ENCODE measurements around the gene ATP2B2. TPM values are rescaled to one million over a fixed set of nuclear protein-coding genes. Genes with fewer than 3 reads are reported as not detected.

The ATP2B2 gene
- total and polyA plus RNA-seq, 7 donors: 0.08 to 6.5 (median 0.77) TPM

DNA sequence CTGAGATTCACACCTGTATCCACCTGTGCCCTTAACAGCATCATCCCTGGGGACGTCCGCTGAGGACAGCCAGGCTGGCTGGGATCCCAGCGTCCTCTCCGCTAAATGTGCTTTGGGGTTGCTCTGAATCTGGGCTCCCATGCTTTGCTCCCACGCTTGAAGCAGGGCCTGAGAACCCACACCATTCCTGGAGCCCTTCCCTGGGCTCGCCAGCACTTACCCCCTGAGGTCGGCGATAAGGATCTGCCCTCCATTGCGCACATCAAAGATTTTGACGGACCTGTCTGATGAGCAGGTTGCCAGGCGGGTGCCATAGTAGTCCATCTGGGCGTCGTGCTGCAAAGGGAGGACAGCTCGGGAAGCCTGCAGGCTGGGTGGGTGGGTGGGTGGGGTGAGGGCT lies 190.3 kb downstream of the ATP2B2 start:
- 89 to 91% (median 90%) methylated on average over 14 of the region's 14 CpGs for WGBS, 3 donors
- intact Hi-C loops (cut with DNase I): no loop called here
- Histone ChIP-seq H3K4me3 (no peak overlapping the region), H3K4me1 (peaks cover 17% of the 10 kb centered on the region), H3K27me3 (ENCODE audit: insufficient read depth in 3 of 3, low read length in 2 of 3) (no peaks in the 10 kb centered on the region), H3K27ac (no peak overlapping the region), H3K36me3 (ENCODE audit: insufficient read depth in 1 of 2, low read depth in 1 of 2) (peaks cover 13 to 91% of the 10 kb centered on the region in 2 donors), H3K9me3 (no peaks in the 10 kb centered on the region)
- DNase-seq (no peak), ATAC-seq (no peak)
- no peak for TF ChIP-seq CTCF (IDR thresholded peaks at IDR 0.05)

DNA sequence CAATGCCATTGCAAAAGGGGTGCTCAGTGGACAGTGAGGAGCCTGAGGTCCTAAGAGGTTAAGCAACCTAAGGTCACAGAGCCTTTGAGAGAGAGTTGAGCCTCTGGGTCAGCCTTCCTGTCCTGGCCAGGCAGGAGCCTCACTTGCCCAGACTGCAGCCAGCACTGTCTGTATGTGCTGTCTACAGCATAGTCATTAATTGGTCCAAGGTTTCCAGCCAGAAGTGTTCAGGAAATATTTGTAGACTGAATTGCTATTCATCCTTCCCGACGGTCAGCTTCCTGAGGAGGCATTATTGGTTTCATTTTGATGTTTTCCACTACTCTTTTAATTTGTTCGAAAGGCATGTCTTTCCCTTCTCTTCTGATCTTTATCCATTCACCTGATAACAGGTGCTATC lies 192.5 kb downstream of the ATP2B2 start:
- no peak overlapping the region for H3K27ac ChIP-seq
- TF ChIP-seq CTCF (IDR thresholded peaks at IDR 0.05): no peak
- WGBS, 3 donors: 65 to 75% (median 73%) methylated on average over 3 of the region's 3 CpGs
- intact Hi-C loops (cut with DNase I): no loop called here
- H3K36me3 ChIP-seq (ENCODE audit: insufficient read depth in 1 of 2, low read depth in 1 of 2): peaks cover 11 to 96% of the 10 kb centered on the region in 2 donors
- H3K27me3 ChIP-seq (ENCODE audit: insufficient read depth in 3 of 3, low read length in 2 of 3): no peaks in the 10 kb centered on the region
- no peak overlapping the region for H3K4me3 ChIP-seq
- no peaks in the 10 kb centered on the region for H3K9me3 ChIP-seq
- H3K4me1 ChIP-seq: peaks cover 2% of the 10 kb centered on the region
- no peak for ATAC-seq
- DNase-seq: no peak

GRCh38 chr3:10312391-10312790 lies 193.0 kb downstream of the ATP2B2 start:
- Histone ChIP-seq H3K4me3 (no peak overlapping the region), H3K27ac (no peak overlapping the region), H3K36me3 (ENCODE audit: insufficient read depth in 1 of 2, low read depth in 1 of 2) (peaks cover 11 to 96% of the 10 kb centered on the region in 2 donors), H3K27me3 (ENCODE audit: insufficient read depth in 3 of 3, low read length in 2 of 3) (no peaks in the 10 kb centered on the region), H3K9me3 (no peaks in the 10 kb centered on the region), H3K4me1 (no peaks in the 10 kb centered on the region)
- intact Hi-C loops (cut with DNase I): no loop called here
- ATAC-seq (peak in 1 of 4 donors; percentile 24), DNase-seq (no peak)
- 50 to 69% (median 53%) methylated on average over 10 of the region's 10 CpGs for WGBS, 3 donors
- no peak for TF ChIP-seq CTCF (IDR thresholded peaks at IDR 0.05)

DNA sequence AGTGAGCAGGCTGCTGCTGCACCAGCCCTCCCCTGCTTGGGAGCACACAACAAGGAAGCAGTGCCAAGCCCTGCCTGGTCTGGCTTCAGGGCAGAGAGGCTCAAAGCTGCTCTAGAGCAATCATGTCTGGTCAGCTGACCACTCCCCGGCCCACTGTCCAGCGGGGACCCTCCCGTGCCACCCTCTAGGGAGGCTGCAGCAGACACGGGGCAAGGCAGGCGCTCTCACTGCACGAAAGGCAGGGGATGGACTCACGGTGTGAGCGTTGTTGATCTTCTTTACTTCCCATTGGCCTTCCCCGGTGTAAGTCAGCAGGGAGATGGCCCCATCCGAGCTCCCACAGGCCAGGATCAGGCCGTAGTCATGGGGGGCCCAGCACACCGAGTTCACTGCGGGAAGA lies 193.7 kb downstream of the ATP2B2 start:
- no peaks in the 10 kb centered on the region for H3K9me3 ChIP-seq
- H3K27ac ChIP-seq: no peak overlapping the region
- no peaks in the 10 kb centered on the region for H3K4me1 ChIP-seq
- TF ChIP-seq CTCF (IDR thresholded peaks at IDR 0.05): no peak
- no peaks in the 10 kb centered on the region for H3K27me3 ChIP-seq (ENCODE audit: insufficient read depth in 3 of 3, low read length in 2 of 3)
- H3K36me3 ChIP-seq (ENCODE audit: insufficient read depth in 1 of 2, low read depth in 1 of 2): peaks cover 7 to 96% of the 10 kb centered on the region in 2 donors
- 85 to 89% (median 87%) methylated on average over 13 of the region's 13 CpGs for WGBS, 3 donors
- DNase-seq (no peak), ATAC-seq (peak in 1 of 4 donors; percentile 25)
- intact Hi-C loops (cut with DNase I): no loop called here
- no peak overlapping the region for H3K4me3 ChIP-seq

DNA sequence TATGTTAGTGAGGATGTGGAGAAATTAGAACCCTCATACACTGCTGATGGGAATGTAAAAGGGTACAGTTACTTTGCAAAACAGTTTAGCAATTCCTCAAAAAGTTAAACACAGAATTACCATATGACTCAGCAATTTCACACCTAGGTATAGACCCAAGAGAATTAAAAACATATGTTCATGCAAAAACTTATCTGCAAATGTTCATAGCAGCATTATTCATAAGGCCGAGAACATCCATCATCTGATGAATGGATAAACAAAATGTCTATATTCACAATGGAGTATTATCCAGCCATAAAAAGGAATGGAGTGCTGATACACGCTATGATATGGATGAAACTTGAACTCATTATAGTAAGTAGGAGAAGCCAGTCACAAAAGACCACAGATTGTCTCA lies 194.8 kb downstream of the ATP2B2 start:
- TF ChIP-seq CTCF (IDR thresholded peaks at IDR 0.05): no peak
- 90 to 95% (median 91%) methylated on average over 2 of the region's 2 CpGs for WGBS, 3 donors
- no peak for ATAC-seq
- Histone ChIP-seq H3K4me1 (peaks cover under 1% of the 10 kb centered on the region), H3K9me3 (no peaks in the 10 kb centered on the region), H3K27me3 (ENCODE audit: insufficient read depth in 3 of 3, low read length in 2 of 3) (no peaks in the 10 kb centered on the region), H3K36me3 (ENCODE audit: insufficient read depth in 1 of 2, low read depth in 1 of 2) (peaks cover 7 to 96% of the 10 kb centered on the region in 2 donors), H3K4me3 (no peak overlapping the region), H3K27ac (no peak overlapping the region)
- no peak for DNase-seq
- intact Hi-C loops (cut with DNase I): no loop called here

All from psoas muscle (tissue), 8 donors.